Gastrocnemius medialis (tissue), 4 donors: ENCODE results near the gene DUT.

Experiments
- CTCF ChIP-seq, 5 experiments: fragments of 450-650 bp in 3 of 5; fragments of 200-600 bp in 2 of 5; sonication (generic) in 2 of 5; IDR thresholded peaks in 4 of 5; conservative IDR thresholded peaks in 1 of 5; 1 replicate in 4 of 5; 2 replicates in 1 of 5; pipeline ENCODE4 v1.5.1; 2016 to 2019; ENCODE audit warnings: antibody characterized with exemption in 5 of 5, mild to moderate bottlenecking in 3 of 5, moderate library complexity in 3 of 5
- POLR2A ChIP-seq, 2 donors: fragments of 450-650 bp; IDR thresholded peaks; one replicate each; pipeline ENCODE4 v1.6.1; 2017; ENCODE audit warnings: antibody characterized with exemption in 2 of 2, mild to moderate bottlenecking in 2 of 2, moderate library complexity in 2 of 2

GRCh38 chr15:48389691-48390143 is 58.5 kb downstream of the DUT start:
- TF ChIP-seq POLR2A (IDR thresholded peaks at IDR 0.05) (no peak), CTCF (IDR thresholded peaks at IDR 0.05 in 4 of 5, conservative IDR thresholded peaks at IDR 0.05 in 1 of 5) (no peak)
